GM23248 (cell line): Measurements from ENCODE around the gene TLR9.

Source experiments
- EZH2 ChIP-seq: fragments of 200-600 bp; sonication (generic); IDR thresholded peaks from 2 replicates; pipeline ENCODE4 v1.6.1; 2018; ENCODE audit warnings: antibody characterized with exemption, mild to moderate bottlenecking; ENCODE audit not compliant: insufficient read depth, poor library complexity, severe bottlenecking
- EZH2phosphoT487 ChIP-seq: fragments of 200-600 bp; sonication (generic); IDR thresholded peaks from 2 replicates; pipeline ENCODE4 v1.6.1; 2018; ENCODE audit warnings: antibody characterized with exemption, moderate library complexity, mild to moderate bottlenecking, low read depth; ENCODE audit not compliant: insufficient read depth

DNA sequence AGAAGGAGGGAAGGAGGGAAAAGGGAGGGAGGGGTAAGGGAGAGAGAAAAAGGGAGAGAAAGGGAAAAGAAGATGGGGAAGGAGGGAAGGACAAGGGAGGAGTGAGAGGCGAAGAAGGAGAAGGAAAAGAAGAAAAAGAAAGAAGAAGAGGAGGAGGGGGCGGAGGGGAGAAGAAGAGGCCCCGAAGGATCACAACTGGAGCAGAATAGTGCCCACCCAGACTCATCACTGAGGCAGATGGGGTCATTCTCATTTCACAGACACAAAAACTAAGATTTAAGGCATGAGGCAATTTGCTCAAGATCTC lies 30.2 kb downstream of the TLR9 start:
- no peak for TF ChIP-seq EZH2
- no peak for TF ChIP-seq EZH2phosphoT487
